ENCODE measurements around the gene TMEM135. TPM values are rescaled to one million over a fixed set of nuclear protein-coding genes. Genes with fewer than 3 reads are reported as not detected.

Gene TMEM135
- total and polyA plus RNA-seq, 2 donors (not counting 1 experiment from before 2014, with no cell fraction given), result 2.7 to 19.5 TPM

- H3K9me3 ChIP-seq (ENCODE audit: control extremely low read depth in 1 of 3, control insufficient read depth in 2 of 3, insufficient read depth in 1 of 3, low read length in 2 of 3), result peaks cover 0 to 2% (median 0%) of the 10 kb centered on the region in 3 donors
- no peaks in the 10 kb centered on the region for H3K9me3 Mint-ChIP-seq (ENCODE audit: insufficient read depth)
- ATAC-seq (ENCODE audit: low read depth) (no peak), DNase-seq (no peak)
- H3K27me3 ChIP-seq (replicated peaks in 1 of 4; ENCODE audit: control extremely low read depth in 1 of 4, control insufficient read depth in 3 of 4, insufficient read depth in 4 of 4, low read length in 3 of 4), result no peaks in the 10 kb centered on the region
- TF ChIP-seq CTCF (IDR thresholded peaks at IDR 0.05) (no peak), EZH2 (IDR thresholded peaks at IDR 0.05; ENCODE audit: borderline replicate concordance, insufficient read depth, low read depth, low read length, poor library complexity, severe bottlenecking) (no peak)
- H3K79me2 ChIP-seq (ENCODE audit: control insufficient read depth, insufficient read depth, low read length), result peaks cover 2% of the 10 kb centered on the region
- no peaks in the 10 kb centered on the region for H3K36me3 ChIP-seq (replicated peaks in 1 of 2; ENCODE audit: control extremely low read depth in 1 of 2, control insufficient read depth in 1 of 2, extremely low read depth in 1 of 2, insufficient read depth in 2 of 2, low read length in 1 of 2)
- no peak overlapping the region for H3K9ac ChIP-seq (ENCODE audit: low read length)
- no peak overlapping the region for H3K27ac Mint-ChIP-seq
- H3K4me2 ChIP-seq (replicated peaks; ENCODE audit: low read depth, low read length, poor library complexity, severe bottlenecking), result no peak overlapping the region
- peaks cover 2% of the 10 kb centered on the region for H3K4me1 Mint-ChIP-seq
- no peaks in the 10 kb centered on the region for H4K20me1 ChIP-seq (ENCODE audit: control insufficient read depth, insufficient read depth, low read length, poor library complexity, severe bottlenecking)
- H3K4me1 ChIP-seq (ENCODE audit: control insufficient read depth in 2 of 2, insufficient read depth in 2 of 2, low read length in 2 of 2), result no peaks in the 10 kb centered on the region
- no peak overlapping the region for H2AFZ ChIP-seq (ENCODE audit: insufficient read depth, low read depth, low read length, poor library complexity, severe bottlenecking)
- CTCF ChIA-PET, result no interaction called here
- POLR2A ChIA-PET, result no interaction called here
- no peak overlapping the region for H3K4me3 Mint-ChIP-seq
- intact Hi-C loops (cut with micrococcal nuclease), result no loop called here
- H3K27me3 Mint-ChIP-seq, result no peaks in the 10 kb centered on the region
- H3K27ac ChIP-seq (ENCODE audit: low read length in 2 of 2), result no peak overlapping the region
- whole genome bisulfite sequencing (ENCODE audit: insufficient coverage), result 75% methylated on average over 2 of the region's 3 CpGs
- H3K4me3 ChIP-seq (ENCODE audit: control extremely low read depth in 1 of 5, extremely low read depth in 1 of 5, insufficient read depth in 1 of 5, low read depth in 2 of 5, low read length in 4 of 5), result no peak overlapping the region
Measured at GRCh38 chr11:87056091-87056490, 18.4 kb downstream of the TMEM135 start.

- ChIA-PET CTCF (no interaction called here), POLR2A (no interaction called here)
- DNase-seq (no peak), ATAC-seq (ENCODE audit: low read depth) (no peak)
- H3K27me3 Mint-ChIP-seq, result no peaks in the 10 kb centered on the region
- Histone ChIP-seq H3K4me1 (ENCODE audit: control insufficient read depth in 2 of 2, insufficient read depth in 2 of 2, low read length in 2 of 2) (no peaks in the 10 kb centered on the region), H3K4me2 (replicated peaks; ENCODE audit: low read depth, low read length, poor library complexity, severe bottlenecking) (no peak overlapping the region), H3K27me3 (replicated peaks in 1 of 4; ENCODE audit: control extremely low read depth in 1 of 4, control insufficient read depth in 3 of 4, insufficient read depth in 4 of 4, low read length in 3 of 4) (no peaks in the 10 kb centered on the region), H2AFZ (ENCODE audit: insufficient read depth, low read depth, low read length, poor library complexity, severe bottlenecking) (no peak overlapping the region), H3K4me3 (ENCODE audit: control extremely low read depth in 1 of 5, extremely low read depth in 1 of 5, insufficient read depth in 1 of 5, low read depth in 2 of 5, low read length in 4 of 5) (no peak overlapping the region), H3K79me2 (ENCODE audit: control insufficient read depth, insufficient read depth, low read length) (peaks cover 6% of the 10 kb centered on the region), H3K27ac (ENCODE audit: low read length in 2 of 2) (no peak overlapping the region), H3K9ac (ENCODE audit: low read length) (no peak overlapping the region), H4K20me1 (ENCODE audit: control insufficient read depth, insufficient read depth, low read length, poor library complexity, severe bottlenecking) (no peaks in the 10 kb centered on the region), H3K36me3 (replicated peaks in 1 of 2; ENCODE audit: control extremely low read depth in 1 of 2, control insufficient read depth in 1 of 2, extremely low read depth in 1 of 2, insufficient read depth in 2 of 2, low read length in 1 of 2) (no peaks in the 10 kb centered on the region), H3K9me3 (ENCODE audit: control extremely low read depth in 1 of 3, control insufficient read depth in 2 of 3, insufficient read depth in 1 of 3, low read length in 2 of 3) (peaks cover 0 to 2% (median 0%) of the 10 kb centered on the region in 3 donors)
- H3K4me3 Mint-ChIP-seq, result no peak overlapping the region
- peaks cover 2% of the 10 kb centered on the region for H3K4me1 Mint-ChIP-seq
- H3K27ac Mint-ChIP-seq, result no peak overlapping the region
- no peaks in the 10 kb centered on the region for H3K9me3 Mint-ChIP-seq (ENCODE audit: insufficient read depth)
- intact Hi-C loops (cut with micrococcal nuclease), result no loop called here
- no peak for TF ChIP-seq CTCF (IDR thresholded peaks at IDR 0.05)
- no peak for TF ChIP-seq EZH2 (IDR thresholded peaks at IDR 0.05; ENCODE audit: borderline replicate concordance, insufficient read depth, low read depth, low read length, poor library complexity, severe bottlenecking)
Measured at GRCh38 chr11:87057749-87058148, 20.0 kb downstream of the TMEM135 start.
